ENCODE results near the gene PTPRG.
A peak's percentile ranks its signal among the peaks of the same experiment; 100 is the strongest.

PTPRG gene

DNA sequence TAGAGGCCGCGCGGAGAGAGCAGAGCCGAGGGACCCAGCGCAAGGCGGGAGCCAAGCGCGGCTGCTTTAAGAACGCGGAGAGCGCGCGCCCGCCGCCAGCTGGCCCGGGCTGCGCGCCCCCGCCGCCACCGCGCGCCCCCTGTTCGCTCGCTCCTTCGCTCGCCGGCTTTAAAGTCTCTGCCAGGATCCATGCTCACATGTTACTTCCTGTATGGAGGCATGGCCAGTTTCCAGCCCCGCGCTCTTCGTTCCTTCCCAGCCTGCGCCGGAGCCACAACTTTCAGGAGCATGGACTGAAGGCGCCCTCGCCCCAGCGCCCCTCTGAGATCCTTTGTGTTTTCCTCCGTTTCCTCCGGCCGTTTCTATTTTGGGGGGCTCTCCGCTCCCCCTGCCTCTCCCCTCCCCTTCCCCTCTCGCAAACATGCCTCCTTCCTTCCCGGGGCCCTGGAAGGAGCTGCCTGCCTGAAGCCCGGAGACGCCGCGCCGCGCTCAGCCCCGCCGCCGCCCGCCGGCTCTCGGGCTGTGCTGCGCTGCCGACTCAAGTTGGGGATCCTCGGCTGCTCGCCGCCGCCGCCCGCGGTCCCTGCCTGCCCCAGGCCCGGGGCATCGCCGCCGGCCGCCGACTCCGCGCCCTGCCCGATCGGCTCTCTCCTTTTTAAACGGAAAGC, at the start of gene PTPRG:
Gene PTPRG, plus strand, starts transcription at position 198 of the 668 bp plus-strand sequence. CDS start 717 bp downstream, outside the sequence.
- DNase-seq (ENCODE audit: low read depth) = peak; percentile 81
- H3K4me3 ChIP-seq (ENCODE audit: low read length) = peak within 1 kb of the TSS; percentile 77
- no peak for TF ChIP-seq CTCF (conservative IDR thresholded peaks at IDR 0.05; ENCODE audit: low read depth, low read length)

DNA sequence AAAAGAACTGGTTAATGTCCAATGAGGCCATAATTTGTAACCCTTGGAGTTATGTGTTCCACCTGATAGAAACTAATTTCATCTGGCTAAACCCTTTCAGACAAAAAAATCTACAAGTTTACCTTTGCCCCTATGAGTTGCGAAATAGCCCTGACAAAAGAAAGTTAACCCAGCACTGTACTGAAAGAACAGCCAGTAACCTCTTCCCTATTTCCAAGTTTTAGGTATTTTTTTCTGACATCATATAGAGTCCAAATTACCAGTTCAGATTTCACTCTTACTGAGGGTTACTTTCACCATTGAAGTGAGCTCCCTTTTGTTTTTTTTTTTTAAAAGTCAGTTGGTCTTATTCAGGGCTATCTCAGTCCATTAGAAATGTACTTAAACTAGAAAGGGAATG, 42.8 kb upstream of the PTPRG start:
- TF ChIP-seq CTCF (conservative IDR thresholded peaks at IDR 0.05; ENCODE audit: low read depth, low read length) = no peak

GRCh38 chr3:61520966-61521628, 40.3 kb upstream of the PTPRG start:
- no peak for DNase-seq (ENCODE audit: low read depth)
- no peak for TF ChIP-seq CTCF (conservative IDR thresholded peaks at IDR 0.05; ENCODE audit: low read depth, low read length)
- no peak overlapping the region for H3K4me3 ChIP-seq (ENCODE audit: low read length)

More for the DNA sequence above, 42.8 kb upstream of the PTPRG start:
- no peak for DNase-seq (ENCODE audit: low read depth)
- H3K4me3 ChIP-seq (ENCODE audit: low read length) = no peak overlapping the region

- DNase-seq (ENCODE audit: low read depth) = no peak
- no peak overlapping the region for H3K4me3 ChIP-seq (ENCODE audit: low read length)
- no peak for TF ChIP-seq CTCF (conservative IDR thresholded peaks at IDR 0.05; ENCODE audit: low read depth, low read length)
Measured at GRCh38 chr3:61522060-61522459, 39.3 kb upstream of the PTPRG start.

GRCh38 chr3:61522626-61523025, 38.7 kb upstream of the PTPRG start:
- no peak for DNase-seq (ENCODE audit: low read depth)
- no peak overlapping the region for H3K4me3 ChIP-seq (ENCODE audit: low read length)
- no peak for TF ChIP-seq CTCF (conservative IDR thresholded peaks at IDR 0.05; ENCODE audit: low read depth, low read length)

- no peak for TF ChIP-seq CTCF (conservative IDR thresholded peaks at IDR 0.05; ENCODE audit: low read depth, low read length)
- no peak overlapping the region for H3K4me3 ChIP-seq (ENCODE audit: low read length)
- DNase-seq (ENCODE audit: low read depth) = no peak
Measured at GRCh38 chr3:61524933-61525332, 36.4 kb upstream of the PTPRG start.

DNA sequence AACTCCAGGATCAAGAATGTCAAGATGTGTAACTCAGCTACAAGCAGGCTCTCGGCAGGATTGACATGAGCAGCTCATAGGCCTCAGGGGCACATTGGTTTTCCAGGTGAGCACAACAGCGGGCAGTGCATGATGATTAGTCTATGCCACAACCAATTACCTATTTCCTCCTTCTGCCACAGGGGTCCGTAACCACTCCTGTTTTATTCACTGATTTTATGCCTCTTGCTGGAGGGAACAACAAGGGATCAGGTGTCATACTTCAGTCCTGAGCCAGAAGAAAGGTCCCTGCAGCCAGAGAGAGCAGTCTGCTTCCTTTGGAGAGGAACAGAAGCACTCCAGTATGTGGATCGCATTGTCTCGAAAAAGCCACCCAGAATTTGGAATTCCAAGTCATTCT, 35.1 kb upstream of the PTPRG start:
- TF ChIP-seq CTCF (conservative IDR thresholded peaks at IDR 0.05; ENCODE audit: low read depth, low read length) = no peak
- DNase-seq (ENCODE audit: low read depth) = no peak
- H3K4me3 ChIP-seq (ENCODE audit: low read length) = no peak overlapping the region
